Activated CD4-positive, alpha-beta T cell treated with anti-CD3 and anti-CD28 coated beads for 4 hours (primary cell): ENCODE data around the gene MS4A6E.

Experiments used
- DNase-seq, 2 donors: peaks; one replicate each; pipeline ENCODE4 v3.0.0-alpha.2; 2020

The MS4A6E gene

GRCh38 chr11:60377401-60378136 lies 50.5 kb downstream of the MS4A6E start:
- DNase-seq: no peak

DNA sequence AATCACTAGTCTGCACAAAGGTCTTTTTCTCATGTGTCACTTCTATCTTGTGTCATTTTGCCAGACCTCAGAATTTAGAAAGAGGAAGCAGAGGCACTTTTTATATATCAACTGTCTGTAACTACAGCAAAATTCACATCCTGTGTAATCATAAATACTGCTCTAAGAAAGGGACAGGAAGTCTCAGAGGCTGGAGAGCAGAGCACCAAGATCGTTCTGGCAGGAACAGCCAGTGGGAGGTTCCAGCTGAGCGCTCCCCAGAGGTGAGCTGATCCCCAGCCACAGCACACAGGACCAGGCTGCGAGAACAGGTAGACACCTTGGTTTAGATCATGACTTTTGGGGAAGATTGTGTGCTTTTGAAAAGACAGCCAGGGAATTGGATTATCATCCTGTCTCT lies 51.3 kb downstream of the MS4A6E start, which contains the start of gene MS4A7:
MS4A7 (plus strand) TSS at position 179 of the 400 bp plus-strand sequence. CDS start 4,610 bp downstream, outside the sequence.
- no peak for DNase-seq

DNA sequence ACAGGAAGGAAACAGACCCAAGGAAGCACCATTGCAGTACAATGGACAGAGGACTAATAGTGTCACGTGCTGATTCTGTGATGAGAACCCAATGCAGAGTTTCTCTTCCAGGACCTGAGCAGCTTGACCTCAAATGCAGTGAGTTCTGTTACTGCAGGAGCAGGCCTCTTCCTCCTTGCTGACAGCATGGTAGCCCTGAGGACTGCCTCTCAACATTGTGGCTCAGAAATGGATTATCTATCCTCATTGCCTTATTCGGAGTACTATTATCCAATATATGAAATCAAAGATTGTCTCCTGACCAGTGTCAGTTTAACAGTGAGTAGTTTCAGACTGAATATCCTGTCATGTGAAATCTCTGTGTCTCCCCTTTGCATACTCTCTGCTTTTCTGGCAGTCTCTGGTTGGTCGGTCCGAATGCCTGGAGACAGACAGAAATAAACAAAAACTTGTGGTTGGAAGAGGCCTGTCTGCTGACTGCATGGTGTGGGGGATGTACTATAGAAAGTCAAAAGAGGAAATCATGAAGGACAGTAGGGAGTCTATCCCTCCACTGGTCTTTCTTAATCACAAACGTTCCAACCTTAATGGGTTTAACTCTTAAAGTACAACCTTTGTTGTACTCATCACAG lies 62.3 kb downstream of the MS4A6E start:
- DNase-seq: no peak

DNA sequence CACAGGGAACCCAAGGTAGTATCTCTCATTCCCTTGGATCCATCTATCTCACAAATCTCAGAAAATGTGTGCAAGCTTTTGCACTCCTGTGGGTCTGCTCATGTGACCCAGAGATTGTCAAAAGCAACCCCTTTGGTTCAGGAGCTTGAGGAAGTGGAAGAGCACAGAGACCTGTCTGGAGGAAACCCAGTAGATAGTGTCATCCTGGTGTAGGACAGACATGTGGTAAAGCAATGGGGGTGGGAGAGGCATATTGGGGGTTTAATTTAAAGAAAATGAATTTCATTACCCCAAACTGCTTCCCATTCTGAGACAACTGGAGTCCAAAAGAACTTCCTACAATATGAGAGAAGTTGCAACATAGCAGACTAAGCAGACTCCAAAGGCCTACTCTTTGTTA lies 63.4 kb downstream of the MS4A6E start:
- no peak for DNase-seq
